WTC11 (cell line): Measurements from ENCODE around the gene ID3. TPM values are rescaled to one million over a fixed set of nuclear protein-coding genes. Genes with fewer than 3 reads are reported as not detected.

Experiments used
- ATF1 ChIP-seq: sonication (generic); formaldehyde crosslinking; IDR thresholded peaks from 2 replicates; pipeline ENCODE4 v1.8.1; 2023; ENCODE audit warnings: mild to moderate bottlenecking, moderate library complexity, missing genetic modification reagents
- MXD4 ChIP-seq: fragments of 250-450 bp; sonication (Bioruptor Pico); IDR thresholded peaks from 2 replicates; pipeline ENCODE4 v1.8.0; 2021; ENCODE audit warnings: mild to moderate bottlenecking, moderate library complexity, borderline replicate concordance
- NR2C2 ChIP-seq: sonication (generic); formaldehyde crosslinking; IDR thresholded peaks from 2 replicates; pipeline ENCODE4 v1.8.0; 2022; ENCODE audit warnings: mild to moderate bottlenecking, missing genetic modification reagents
- ZBTB21 ChIP-seq: sonication (generic); formaldehyde crosslinking; IDR thresholded peaks from 2 replicates; pipeline ENCODE4 v1.8.1; 2023; ENCODE audit warnings: mild to moderate bottlenecking, missing genetic modification reagents, borderline replicate concordance
- ZNF423 ChIP-seq: fragments of 250-450 bp; sonication (Bioruptor Pico); IDR thresholded peaks from 2 replicates; pipeline ENCODE4 v2.1.2; 2022; ENCODE audit warnings: mild to moderate bottlenecking, moderate library complexity
- total RNA-seq: library from RNA; stranded (reverse); gene quantifications from 3 replicates; pipeline ENCODE4 v1.2.3, GENCODE V29; 2021
- TF ChIP-seq, protein P1 (sequence below): sonication (generic); formaldehyde crosslinking; IDR thresholded peaks from 2 replicates; pipeline ENCODE4 v1.8.0; 2023; ENCODE audit warnings: mild to moderate bottlenecking, missing genetic modification reagents
- TF ChIP-seq, protein P2 (sequence below): sonication (generic); formaldehyde crosslinking; IDR thresholded peaks from 2 replicates; pipeline ENCODE4 v1.8.1; 2023; ENCODE audit warnings: mild to moderate bottlenecking, missing genetic modification reagents
- TF ChIP-seq, protein P3 (sequence below): sonication (generic); formaldehyde crosslinking; conservative IDR thresholded peaks from 2 replicates; pipeline ENCODE4 v1.8.1; 2023; ENCODE audit warnings: mild to moderate bottlenecking, low read depth, missing genetic modification reagents, moderate library complexity
- TF ChIP-seq, protein P4 (sequence below): fragments of 250-450 bp; sonication (Bioruptor Pico); IDR thresholded peaks from 2 replicates; pipeline ENCODE4 v1.9.0; 2021; ENCODE audit warnings: mild to moderate bottlenecking
- TF ChIP-seq, protein P5 (sequence below): fragments of 250-450 bp; sonication (Bioruptor Pico); IDR thresholded peaks from 2 replicates; pipeline ENCODE4 v2.1.2; 2022; ENCODE audit warnings: mild to moderate bottlenecking, moderate library complexity
- TF ChIP-seq, protein P6 (sequence below): fragments of 250-450 bp; sonication (Bioruptor Pico); IDR thresholded peaks from 2 replicates; pipeline ENCODE4 v1.9.0; 2021; ENCODE audit warnings: mild to moderate bottlenecking, borderline replicate concordance
- TF ChIP-seq, protein P7 (sequence below): sonication (generic); formaldehyde crosslinking; IDR thresholded peaks from 2 replicates; pipeline ENCODE4 v1.8.1; 2023; ENCODE audit warnings: mild to moderate bottlenecking, missing genetic modification reagents
- TF ChIP-seq, protein P8 (sequence below): fragments of 200-600 bp; IDR thresholded peaks from 2 replicates; pipeline ENCODE4 v1.8.0; 2022; ENCODE audit warnings: antibody characterized with exemption
- TF ChIP-seq, protein P9 (sequence below): fragments of 250-450 bp; sonication (Bioruptor Pico); conservative IDR thresholded peaks from 2 replicates; pipeline ENCODE4 v1.9.0; 2021; ENCODE audit warnings: mild to moderate bottlenecking
- TF ChIP-seq, protein P10 (sequence below): sonication (generic); formaldehyde crosslinking; IDR thresholded peaks from 2 replicates; pipeline ENCODE4 v1.8.0; 2022; ENCODE audit warnings: mild to moderate bottlenecking, missing genetic modification reagents

Gene ID3
- total RNA-seq, 1 experiment from 2014 or later = 168 TPM

DNA sequence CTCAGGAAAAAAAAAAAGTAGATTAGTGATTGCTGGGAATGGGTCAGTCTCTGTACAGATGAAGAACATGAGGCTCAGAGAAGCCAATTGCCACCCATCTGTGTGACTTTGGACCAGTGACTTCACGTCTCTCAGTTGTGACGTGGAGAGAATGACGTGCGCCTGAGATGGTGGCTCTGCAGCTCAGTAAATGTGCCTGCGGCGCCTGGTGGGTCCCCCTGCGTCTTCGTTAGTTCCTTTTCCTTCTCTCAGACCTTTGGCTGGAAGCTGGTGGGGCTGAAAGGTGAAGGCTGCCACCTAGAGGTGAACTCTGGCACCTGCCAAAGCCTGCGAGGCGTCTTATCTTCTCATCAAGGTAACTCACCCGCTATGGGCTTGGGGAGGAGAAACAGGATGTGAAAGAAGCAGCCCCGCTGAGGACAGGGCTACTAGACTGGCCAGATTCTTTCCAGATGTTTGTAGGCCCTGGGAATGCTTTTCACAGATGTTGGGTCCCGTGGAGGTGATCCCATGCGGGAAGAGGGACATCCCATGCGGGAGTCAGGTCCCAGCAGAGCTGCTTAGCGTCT lies 19.5 kb downstream of the ID3 start (continued):
- TF ChIP-seq, protein P1, sequence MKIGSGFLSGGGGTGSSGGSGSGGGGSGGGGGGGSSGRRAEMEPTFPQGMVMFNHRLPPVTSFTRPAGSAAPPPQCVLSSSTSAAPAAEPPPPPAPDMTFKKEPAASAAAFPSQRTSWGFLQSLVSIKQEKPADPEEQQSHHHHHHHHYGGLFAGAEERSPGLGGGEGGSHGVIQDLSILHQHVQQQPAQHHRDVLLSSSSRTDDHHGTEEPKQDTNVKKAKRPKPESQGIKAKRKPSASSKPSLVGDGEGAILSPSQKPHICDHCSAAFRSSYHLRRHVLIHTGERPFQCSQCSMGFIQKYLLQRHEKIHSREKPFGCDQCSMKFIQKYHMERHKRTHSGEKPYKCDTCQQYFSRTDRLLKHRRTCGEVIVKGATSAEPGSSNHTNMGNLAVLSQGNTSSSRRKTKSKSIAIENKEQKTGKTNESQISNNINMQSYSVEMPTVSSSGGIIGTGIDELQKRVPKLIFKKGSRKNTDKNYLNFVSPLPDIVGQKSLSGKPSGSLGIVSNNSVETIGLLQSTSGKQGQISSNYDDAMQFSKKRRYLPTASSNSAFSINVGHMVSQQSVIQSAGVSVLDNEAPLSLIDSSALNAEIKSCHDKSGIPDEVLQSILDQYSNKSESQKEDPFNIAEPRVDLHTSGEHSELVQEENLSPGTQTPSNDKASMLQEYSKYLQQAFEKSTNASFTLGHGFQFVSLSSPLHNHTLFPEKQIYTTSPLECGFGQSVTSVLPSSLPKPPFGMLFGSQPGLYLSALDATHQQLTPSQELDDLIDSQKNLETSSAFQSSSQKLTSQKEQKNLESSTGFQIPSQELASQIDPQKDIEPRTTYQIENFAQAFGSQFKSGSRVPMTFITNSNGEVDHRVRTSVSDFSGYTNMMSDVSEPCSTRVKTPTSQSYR (CRISPR knock-in tag) = no peak
- TF ChIP-seq, protein P2, sequence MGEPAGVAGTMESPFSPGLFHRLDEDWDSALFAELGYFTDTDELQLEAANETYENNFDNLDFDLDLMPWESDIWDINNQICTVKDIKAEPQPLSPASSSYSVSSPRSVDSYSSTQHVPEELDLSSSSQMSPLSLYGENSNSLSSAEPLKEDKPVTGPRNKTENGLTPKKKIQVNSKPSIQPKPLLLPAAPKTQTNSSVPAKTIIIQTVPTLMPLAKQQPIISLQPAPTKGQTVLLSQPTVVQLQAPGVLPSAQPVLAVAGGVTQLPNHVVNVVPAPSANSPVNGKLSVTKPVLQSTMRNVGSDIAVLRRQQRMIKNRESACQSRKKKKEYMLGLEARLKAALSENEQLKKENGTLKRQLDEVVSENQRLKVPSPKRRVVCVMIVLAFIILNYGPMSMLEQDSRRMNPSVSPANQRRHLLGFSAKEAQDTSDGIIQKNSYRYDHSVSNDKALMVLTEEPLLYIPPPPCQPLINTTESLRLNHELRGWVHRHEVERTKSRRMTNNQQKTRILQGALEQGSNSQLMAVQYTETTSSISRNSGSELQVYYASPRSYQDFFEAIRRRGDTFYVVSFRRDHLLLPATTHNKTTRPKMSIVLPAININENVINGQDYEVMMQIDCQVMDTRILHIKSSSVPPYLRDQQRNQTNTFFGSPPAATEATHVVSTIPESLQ (CRISPR knock-in tag) = no peak
- TF ChIP-seq MXD4 (CRISPR knock-in tag) (no peak), NR2C2 (CRISPR knock-in tag) (no peak), ZBTB21 (peak; percentile 96), ZNF423 (CRISPR knock-in tag) (no peak), ATF1 (CRISPR knock-in tag) (no peak)
- TF ChIP-seq, protein P3, sequence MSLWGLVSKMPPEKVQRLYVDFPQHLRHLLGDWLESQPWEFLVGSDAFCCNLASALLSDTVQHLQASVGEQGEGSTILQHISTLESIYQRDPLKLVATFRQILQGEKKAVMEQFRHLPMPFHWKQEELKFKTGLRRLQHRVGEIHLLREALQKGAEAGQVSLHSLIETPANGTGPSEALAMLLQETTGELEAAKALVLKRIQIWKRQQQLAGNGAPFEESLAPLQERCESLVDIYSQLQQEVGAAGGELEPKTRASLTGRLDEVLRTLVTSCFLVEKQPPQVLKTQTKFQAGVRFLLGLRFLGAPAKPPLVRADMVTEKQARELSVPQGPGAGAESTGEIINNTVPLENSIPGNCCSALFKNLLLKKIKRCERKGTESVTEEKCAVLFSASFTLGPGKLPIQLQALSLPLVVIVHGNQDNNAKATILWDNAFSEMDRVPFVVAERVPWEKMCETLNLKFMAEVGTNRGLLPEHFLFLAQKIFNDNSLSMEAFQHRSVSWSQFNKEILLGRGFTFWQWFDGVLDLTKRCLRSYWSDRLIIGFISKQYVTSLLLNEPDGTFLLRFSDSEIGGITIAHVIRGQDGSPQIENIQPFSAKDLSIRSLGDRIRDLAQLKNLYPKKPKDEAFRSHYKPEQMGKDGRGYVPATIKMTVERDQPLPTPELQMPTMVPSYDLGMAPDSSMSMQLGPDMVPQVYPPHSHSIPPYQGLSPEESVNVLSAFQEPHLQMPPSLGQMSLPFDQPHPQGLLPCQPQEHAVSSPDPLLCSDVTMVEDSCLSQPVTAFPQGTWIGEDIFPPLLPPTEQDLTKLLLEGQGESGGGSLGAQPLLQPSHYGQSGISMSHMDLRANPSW (CRISPR knock-in tag) = no peak
- TF ChIP-seq, protein P4, sequence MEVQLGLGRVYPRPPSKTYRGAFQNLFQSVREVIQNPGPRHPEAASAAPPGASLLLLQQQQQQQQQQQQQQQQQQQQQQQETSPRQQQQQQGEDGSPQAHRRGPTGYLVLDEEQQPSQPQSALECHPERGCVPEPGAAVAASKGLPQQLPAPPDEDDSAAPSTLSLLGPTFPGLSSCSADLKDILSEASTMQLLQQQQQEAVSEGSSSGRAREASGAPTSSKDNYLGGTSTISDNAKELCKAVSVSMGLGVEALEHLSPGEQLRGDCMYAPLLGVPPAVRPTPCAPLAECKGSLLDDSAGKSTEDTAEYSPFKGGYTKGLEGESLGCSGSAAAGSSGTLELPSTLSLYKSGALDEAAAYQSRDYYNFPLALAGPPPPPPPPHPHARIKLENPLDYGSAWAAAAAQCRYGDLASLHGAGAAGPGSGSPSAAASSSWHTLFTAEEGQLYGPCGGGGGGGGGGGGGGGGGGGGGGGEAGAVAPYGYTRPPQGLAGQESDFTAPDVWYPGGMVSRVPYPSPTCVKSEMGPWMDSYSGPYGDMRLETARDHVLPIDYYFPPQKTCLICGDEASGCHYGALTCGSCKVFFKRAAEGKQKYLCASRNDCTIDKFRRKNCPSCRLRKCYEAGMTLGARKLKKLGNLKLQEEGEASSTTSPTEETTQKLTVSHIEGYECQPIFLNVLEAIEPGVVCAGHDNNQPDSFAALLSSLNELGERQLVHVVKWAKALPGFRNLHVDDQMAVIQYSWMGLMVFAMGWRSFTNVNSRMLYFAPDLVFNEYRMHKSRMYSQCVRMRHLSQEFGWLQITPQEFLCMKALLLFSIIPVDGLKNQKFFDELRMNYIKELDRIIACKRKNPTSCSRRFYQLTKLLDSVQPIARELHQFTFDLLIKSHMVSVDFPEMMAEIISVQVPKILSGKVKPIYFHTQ (CRISPR knock-in tag) = no peak
- TF ChIP-seq, protein P5, sequence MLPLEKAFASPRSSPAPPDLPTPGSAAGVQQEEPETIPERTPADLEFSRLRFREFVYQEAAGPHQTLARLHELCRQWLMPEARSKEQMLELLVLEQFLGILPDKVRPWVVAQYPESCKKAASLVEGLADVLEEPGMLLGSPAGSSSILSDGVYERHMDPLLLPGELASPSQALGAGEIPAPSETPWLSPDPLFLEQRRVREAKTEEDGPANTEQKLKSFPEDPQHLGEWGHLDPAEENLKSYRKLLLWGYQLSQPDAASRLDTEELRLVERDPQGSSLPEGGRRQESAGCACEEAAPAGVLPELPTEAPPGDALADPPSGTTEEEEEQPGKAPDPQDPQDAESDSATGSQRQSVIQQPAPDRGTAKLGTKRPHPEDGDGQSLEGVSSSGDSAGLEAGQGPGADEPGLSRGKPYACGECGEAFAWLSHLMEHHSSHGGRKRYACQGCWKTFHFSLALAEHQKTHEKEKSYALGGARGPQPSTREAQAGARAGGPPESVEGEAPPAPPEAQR (CRISPR knock-in tag) = no peak
- TF ChIP-seq, protein P6, sequence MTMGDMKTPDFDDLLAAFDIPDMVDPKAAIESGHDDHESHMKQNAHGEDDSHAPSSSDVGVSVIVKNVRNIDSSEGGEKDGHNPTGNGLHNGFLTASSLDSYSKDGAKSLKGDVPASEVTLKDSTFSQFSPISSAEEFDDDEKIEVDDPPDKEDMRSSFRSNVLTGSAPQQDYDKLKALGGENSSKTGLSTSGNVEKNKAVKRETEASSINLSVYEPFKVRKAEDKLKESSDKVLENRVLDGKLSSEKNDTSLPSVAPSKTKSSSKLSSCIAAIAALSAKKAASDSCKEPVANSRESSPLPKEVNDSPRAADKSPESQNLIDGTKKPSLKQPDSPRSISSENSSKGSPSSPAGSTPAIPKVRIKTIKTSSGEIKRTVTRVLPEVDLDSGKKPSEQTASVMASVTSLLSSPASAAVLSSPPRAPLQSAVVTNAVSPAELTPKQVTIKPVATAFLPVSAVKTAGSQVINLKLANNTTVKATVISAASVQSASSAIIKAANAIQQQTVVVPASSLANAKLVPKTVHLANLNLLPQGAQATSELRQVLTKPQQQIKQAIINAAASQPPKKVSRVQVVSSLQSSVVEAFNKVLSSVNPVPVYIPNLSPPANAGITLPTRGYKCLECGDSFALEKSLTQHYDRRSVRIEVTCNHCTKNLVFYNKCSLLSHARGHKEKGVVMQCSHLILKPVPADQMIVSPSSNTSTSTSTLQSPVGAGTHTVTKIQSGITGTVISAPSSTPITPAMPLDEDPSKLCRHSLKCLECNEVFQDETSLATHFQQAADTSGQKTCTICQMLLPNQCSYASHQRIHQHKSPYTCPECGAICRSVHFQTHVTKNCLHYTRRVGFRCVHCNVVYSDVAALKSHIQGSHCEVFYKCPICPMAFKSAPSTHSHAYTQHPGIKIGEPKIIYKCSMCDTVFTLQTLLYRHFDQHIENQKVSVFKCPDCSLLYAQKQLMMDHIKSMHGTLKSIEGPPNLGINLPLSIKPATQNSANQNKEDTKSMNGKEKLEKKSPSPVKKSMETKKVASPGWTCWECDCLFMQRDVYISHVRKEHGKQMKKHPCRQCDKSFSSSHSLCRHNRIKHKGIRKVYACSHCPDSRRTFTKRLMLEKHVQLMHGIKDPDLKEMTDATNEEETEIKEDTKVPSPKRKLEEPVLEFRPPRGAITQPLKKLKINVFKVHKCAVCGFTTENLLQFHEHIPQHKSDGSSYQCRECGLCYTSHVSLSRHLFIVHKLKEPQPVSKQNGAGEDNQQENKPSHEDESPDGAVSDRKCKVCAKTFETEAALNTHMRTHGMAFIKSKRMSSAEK (CRISPR knock-in tag) = no peak
- TF ChIP-seq, protein P7, sequence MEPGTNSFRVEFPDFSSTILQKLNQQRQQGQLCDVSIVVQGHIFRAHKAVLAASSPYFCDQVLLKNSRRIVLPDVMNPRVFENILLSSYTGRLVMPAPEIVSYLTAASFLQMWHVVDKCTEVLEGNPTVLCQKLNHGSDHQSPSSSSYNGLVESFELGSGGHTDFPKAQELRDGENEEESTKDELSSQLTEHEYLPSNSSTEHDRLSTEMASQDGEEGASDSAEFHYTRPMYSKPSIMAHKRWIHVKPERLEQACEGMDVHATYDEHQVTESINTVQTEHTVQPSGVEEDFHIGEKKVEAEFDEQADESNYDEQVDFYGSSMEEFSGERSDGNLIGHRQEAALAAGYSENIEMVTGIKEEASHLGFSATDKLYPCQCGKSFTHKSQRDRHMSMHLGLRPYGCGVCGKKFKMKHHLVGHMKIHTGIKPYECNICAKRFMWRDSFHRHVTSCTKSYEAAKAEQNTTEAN (CRISPR knock-in tag) = no peak
- TF ChIP-seq, protein P8, sequence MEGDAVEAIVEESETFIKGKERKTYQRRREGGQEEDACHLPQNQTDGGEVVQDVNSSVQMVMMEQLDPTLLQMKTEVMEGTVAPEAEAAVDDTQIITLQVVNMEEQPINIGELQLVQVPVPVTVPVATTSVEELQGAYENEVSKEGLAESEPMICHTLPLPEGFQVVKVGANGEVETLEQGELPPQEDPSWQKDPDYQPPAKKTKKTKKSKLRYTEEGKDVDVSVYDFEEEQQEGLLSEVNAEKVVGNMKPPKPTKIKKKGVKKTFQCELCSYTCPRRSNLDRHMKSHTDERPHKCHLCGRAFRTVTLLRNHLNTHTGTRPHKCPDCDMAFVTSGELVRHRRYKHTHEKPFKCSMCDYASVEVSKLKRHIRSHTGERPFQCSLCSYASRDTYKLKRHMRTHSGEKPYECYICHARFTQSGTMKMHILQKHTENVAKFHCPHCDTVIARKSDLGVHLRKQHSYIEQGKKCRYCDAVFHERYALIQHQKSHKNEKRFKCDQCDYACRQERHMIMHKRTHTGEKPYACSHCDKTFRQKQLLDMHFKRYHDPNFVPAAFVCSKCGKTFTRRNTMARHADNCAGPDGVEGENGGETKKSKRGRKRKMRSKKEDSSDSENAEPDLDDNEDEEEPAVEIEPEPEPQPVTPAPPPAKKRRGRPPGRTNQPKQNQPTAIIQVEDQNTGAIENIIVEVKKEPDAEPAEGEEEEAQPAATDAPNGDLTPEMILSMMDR = peak; percentile 76
- TF ChIP-seq, protein P9, sequence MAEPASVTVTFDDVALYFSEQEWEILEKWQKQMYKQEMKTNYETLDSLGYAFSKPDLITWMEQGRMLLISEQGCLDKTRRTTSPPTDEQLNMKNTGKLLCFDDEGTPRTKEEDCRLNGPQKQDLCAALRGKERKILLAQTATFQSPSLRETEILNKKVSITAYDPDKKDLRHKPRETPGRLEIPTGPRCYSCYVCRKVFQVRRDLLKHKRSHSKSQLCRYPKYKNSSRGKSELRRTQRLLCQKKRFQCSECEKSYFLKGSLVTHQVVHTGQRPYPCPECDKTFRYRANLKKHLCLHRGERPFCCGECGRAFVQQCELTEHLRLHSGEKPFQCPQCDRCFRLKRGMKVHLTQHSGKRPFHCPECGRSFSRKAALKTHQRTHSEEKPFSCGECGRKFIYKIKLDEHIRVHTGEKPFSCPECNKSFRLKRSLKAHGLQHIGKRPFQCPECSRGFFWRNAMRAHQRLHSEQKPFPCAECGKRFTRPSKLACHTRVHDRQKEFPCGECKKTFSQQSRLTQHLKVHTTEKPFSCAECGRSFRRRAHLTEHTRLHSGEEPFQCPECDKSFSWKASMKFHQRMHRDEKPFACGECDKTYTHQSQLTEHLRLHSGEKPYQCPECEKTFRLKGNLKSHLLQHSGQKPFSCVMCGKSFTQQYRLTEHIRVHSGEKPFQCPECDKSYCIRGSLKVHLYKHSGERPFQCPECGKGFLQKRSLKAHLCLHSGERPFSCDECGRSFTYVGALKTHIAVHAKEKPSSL (CRISPR knock-in tag) = no peak
- TF ChIP-seq, protein P10, sequence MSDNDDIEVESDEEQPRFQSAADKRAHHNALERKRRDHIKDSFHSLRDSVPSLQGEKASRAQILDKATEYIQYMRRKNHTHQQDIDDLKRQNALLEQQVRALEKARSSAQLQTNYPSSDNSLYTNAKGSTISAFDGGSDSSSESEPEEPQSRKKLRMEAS (CRISPR knock-in tag) = no peak
